ENCODE data around the gene HSPE1. TPM values are rescaled to one million over a fixed set of nuclear protein-coding genes. Genes with fewer than 3 reads are reported as not detected.

Gene HSPE1
- total RNA-seq, 2 experiments from 2014 or later: 50.8 to 56.2 TPM

DNA sequence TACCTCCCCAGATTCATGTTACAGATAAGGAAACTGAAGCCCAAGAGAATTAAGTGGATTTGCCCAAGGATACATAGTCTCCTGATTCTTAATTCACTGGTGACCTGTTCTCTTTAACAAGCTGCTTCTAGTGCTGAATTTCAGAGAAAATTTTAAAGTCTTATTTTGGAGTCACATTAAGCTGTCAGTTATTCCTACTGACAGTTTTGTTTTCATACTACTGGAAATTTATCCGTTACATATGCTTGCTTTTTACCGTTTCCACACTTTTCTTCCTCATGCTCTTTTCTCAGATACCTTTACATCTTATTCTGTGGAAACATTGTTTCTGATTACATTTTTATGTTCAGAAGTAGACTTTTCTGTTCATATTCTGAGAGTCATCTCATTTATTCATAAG, 17.0 kb downstream of the HSPE1 start:
- H3K27ac Mint-ChIP-seq: peak overlapping the region; percentile 89
- H3K36me3 ChIP-seq (ENCODE audit: insufficient read depth, low read length): peaks cover 11% of the 10 kb centered on the region
- peaks cover 56% of the 10 kb centered on the region for H3K4me1 Mint-ChIP-seq (ENCODE audit: low read depth)
- peak overlapping the region; percentile 98 for H3K4me3 Mint-ChIP-seq
- ChIA-PET CTCF (interaction anchor here (0.9 kb wide), 1 partner anchor 17 kb away, joined by 4 read pairs; the partner anchor contains the start of genes HSPD1 and HSPE1), POLR2A (interaction anchor here (1.6 to 7.5 kb wide), 7 partner anchors 8 to 189 kb away, joined by 7 to 219 read pairs (median 24); partner anchors contain the start of genes COQ10B, HSPD1, HSPE1 and MARS2)
- H3K4me1 ChIP-seq (ENCODE audit: insufficient read depth, low read length): peaks cover 22% of the 10 kb centered on the region
- H3K4me3 ChIP-seq (ENCODE audit: low read length): peak overlapping the region; percentile 77
- peaks cover 41% of the 10 kb centered on the region for H3K36me3 Mint-ChIP-seq (ENCODE audit: low read depth)
- DNase-seq (no peak), ATAC-seq (ENCODE audit: poor library complexity) (no peak)
- no peak for TF ChIP-seq CTCF (IDR thresholded peaks at IDR 0.05)
- H3K27me3 ChIP-seq (ENCODE audit: control insufficient read depth in 1 of 2, insufficient read depth in 2 of 2, low read length in 2 of 2): no peaks in the 10 kb centered on the region
- no peaks in the 10 kb centered on the region for H3K27me3 Mint-ChIP-seq
- peak overlapping the region in 1 of 2 donors; percentile 91 for H3K27ac ChIP-seq (ENCODE audit: low read depth in 1 of 2, low read length in 2 of 2)
- no peaks in the 10 kb centered on the region for H3K9me3 Mint-ChIP-seq
- intact Hi-C loops (cut with DNase I, micrococcal nuclease): loop anchor here in 1 of 2 experiments (5.0 kb wide), 2 partner anchors 85 to 190 kb away; partner anchors contain the start of gene MARS2
- peaks cover 0 to 3% of the 10 kb centered on the region in 2 experiments for H3K9me3 ChIP-seq (ENCODE audit: control insufficient read depth in 1 of 2, insufficient read depth in 1 of 2, low read length in 2 of 2)

DNA sequence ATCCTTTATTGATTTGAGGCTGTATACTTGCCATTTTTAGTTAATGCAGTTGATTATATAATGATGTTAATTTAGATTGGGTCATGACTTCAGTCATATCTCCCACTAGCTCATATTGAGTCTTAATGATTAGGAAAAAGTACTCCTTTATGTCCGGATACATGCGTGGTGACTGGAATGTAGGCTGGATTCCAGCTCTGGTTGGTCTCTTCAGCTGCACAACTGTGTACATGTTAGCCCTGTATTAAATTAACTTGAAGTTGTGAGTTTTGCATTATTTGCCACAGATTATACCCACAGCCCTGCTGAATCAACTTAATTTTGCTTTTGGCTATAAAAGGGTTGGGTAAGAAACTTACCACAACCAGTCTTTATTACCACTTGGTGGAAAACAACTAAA, 38.2 kb downstream of the HSPE1 start:
- ATAC-seq (ENCODE audit: poor library complexity) (no peak), DNase-seq (no peak)
- H3K36me3 ChIP-seq (ENCODE audit: insufficient read depth, low read length): peaks cover 72% of the 10 kb centered on the region
- Mint-ChIP-seq H3K27me3 (no peaks in the 10 kb centered on the region), H3K27ac (peak overlapping the region; percentile 60), H3K9me3 (no peaks in the 10 kb centered on the region), H3K4me1 (ENCODE audit: low read depth) (peaks cover 46% of the 10 kb centered on the region), H3K4me3 (no peak overlapping the region), H3K36me3 (ENCODE audit: low read depth) (peaks cover 95% of the 10 kb centered on the region)
- H3K9me3 ChIP-seq (ENCODE audit: control insufficient read depth in 1 of 2, insufficient read depth in 1 of 2, low read length in 2 of 2): no peaks in the 10 kb centered on the region
- no peak for TF ChIP-seq CTCF (IDR thresholded peaks at IDR 0.05)
- no peak overlapping the region for H3K27ac ChIP-seq (ENCODE audit: low read depth in 1 of 2, low read length in 2 of 2)
- peaks cover 8% of the 10 kb centered on the region for H3K4me1 ChIP-seq (ENCODE audit: insufficient read depth, low read length)
- no peak overlapping the region for H3K4me3 ChIP-seq (ENCODE audit: low read length)
- ChIA-PET POLR2A (interaction anchor here (0.6 to 2.5 kb wide), 3 partner anchors 16 to 50 kb away, joined by 3 to 11 read pairs (median 3); partner anchors contain the start of gene MOB4), CTCF (interaction anchor here (0.6 kb wide), 1 partner anchor 10 kb away, joined by 3 read pairs; no protein-coding TSS in a partner anchor)
- H3K27me3 ChIP-seq (ENCODE audit: control insufficient read depth in 1 of 2, insufficient read depth in 2 of 2, low read length in 2 of 2): no peaks in the 10 kb centered on the region
- intact Hi-C loops (cut with DNase I, micrococcal nuclease): no loop called here

GRCh38 chr2:197539734-197540133, 39.6 kb downstream of the HSPE1 start:
- intact Hi-C loops (cut with DNase I, micrococcal nuclease): no loop called here
- Histone ChIP-seq H3K4me3 (ENCODE audit: low read length) (no peak overlapping the region), H3K27me3 (ENCODE audit: control insufficient read depth in 1 of 2, insufficient read depth in 2 of 2, low read length in 2 of 2) (no peaks in the 10 kb centered on the region), H3K36me3 (ENCODE audit: insufficient read depth, low read length) (peaks cover 81% of the 10 kb centered on the region), H3K27ac (ENCODE audit: low read depth in 1 of 2, low read length in 2 of 2) (no peak overlapping the region), H3K9me3 (ENCODE audit: control insufficient read depth in 1 of 2, insufficient read depth in 1 of 2, low read length in 2 of 2) (no peaks in the 10 kb centered on the region), H3K4me1 (ENCODE audit: insufficient read depth, low read length) (peaks cover 4% of the 10 kb centered on the region)
- DNase-seq (no peak), ATAC-seq (ENCODE audit: poor library complexity) (no peak)
- Mint-ChIP-seq H3K27ac (peak overlapping the region; percentile 50), H3K9me3 (no peaks in the 10 kb centered on the region), H3K27me3 (no peaks in the 10 kb centered on the region), H3K4me1 (ENCODE audit: low read depth) (peaks cover 35% of the 10 kb centered on the region), H3K36me3 (ENCODE audit: low read depth) (peaks cover 89% of the 10 kb centered on the region), H3K4me3 (no peak overlapping the region)
- POLR2A ChIA-PET: interaction anchor here (1.0 to 2.5 kb wide), 4 partner anchors 9 to 104 kb away, joined by 3 to 11 read pairs (median 4); partner anchors contain the start of genes HSPD1, MOB4 and SF3B1
- TF ChIP-seq CTCF (IDR thresholded peaks at IDR 0.05): no peak
- CTCF ChIA-PET: no interaction called here
